GM18511 (cell line): ENCODE results near the gene CCZ1B.
"Not testable (repeated sequence)": the region's sequence is repeated elsewhere in the genome, so short reads cannot be mapped to it uniquely, and the experiment has no call there.

ENCODE experiments used
- ATAC-seq: cut with Tn5 transposase; IDR thresholded peaks from one replicate; pipeline ENCODE4 v1.9.1; 2021; ENCODE audit warnings: mild to moderate bottlenecking, moderate library complexity; ENCODE audit not compliant: unreplicated experiment

CCZ1B gene

GRCh38 chr7:6831018-6831725 lies 5.1 kb upstream of the CCZ1B start:
- no peak for ATAC-seq

- not testable (repeated sequence) for ATAC-seq
Measured at GRCh38 chr7:6830026-6830425, 4.0 kb upstream of the CCZ1B start.

GRCh38 chr7:6829616-6830015 lies 3.5 kb upstream of the CCZ1B start:
- ATAC-seq = not testable (repeated sequence)

- ATAC-seq = not testable (repeated sequence)
Measured at GRCh38 chr7:6827180-6827579, 1.1 kb upstream of the CCZ1B start.

GRCh38 chr7:6825236-6826125 lies 594 bp downstream of the CCZ1B start:
- peak; percentile 56 for ATAC-seq

GRCh38 chr7:6821622-6822021 lies 4.5 kb downstream of the CCZ1B start:
- ATAC-seq = not testable (repeated sequence)

- ATAC-seq = not testable (repeated sequence)
Measured at GRCh38 chr7:6815470-6815869, 10.6 kb downstream of the CCZ1B start.

- not testable (repeated sequence) for ATAC-seq
Measured at GRCh38 chr7:6813011-6813410, 13.1 kb downstream of the CCZ1B start.

GRCh38 chr7:6807959-6808358 lies 18.1 kb downstream of the CCZ1B start:
- ATAC-seq = not testable (repeated sequence)

GRCh38 chr7:6807393-6807918 lies 18.6 kb downstream of the CCZ1B start:
- ATAC-seq = not testable (repeated sequence)

GRCh38 chr7:6800331-6800730 lies 25.7 kb downstream of the CCZ1B start:
- not testable (repeated sequence) for ATAC-seq

- not testable (repeated sequence) for ATAC-seq
Measured at GRCh38 chr7:6799887-6800286, 26.2 kb downstream of the CCZ1B start.

GRCh38 chr7:6798047-6798446 lies 28.0 kb downstream of the CCZ1B start:
- not testable (repeated sequence) for ATAC-seq

- ATAC-seq = not testable (repeated sequence)
Measured at GRCh38 chr7:6797218-6797617, 28.9 kb downstream of the CCZ1B start.

- not testable (repeated sequence) for ATAC-seq
Measured at GRCh38 chr7:6794276-6794675, 31.8 kb downstream of the CCZ1B start.

- not testable (repeated sequence) for ATAC-seq
Measured at GRCh38 chr7:6792113-6792872, 33.8 kb downstream of the CCZ1B start.

GRCh38 chr7:6789353-6789752 lies 36.7 kb downstream of the CCZ1B start:
- not testable (repeated sequence) for ATAC-seq

GRCh38 chr7:6781581-6781980 lies 44.5 kb downstream of the CCZ1B start:
- ATAC-seq = not testable (repeated sequence)

- ATAC-seq = not testable (repeated sequence)
Measured at GRCh38 chr7:6761186-6761585, 64.9 kb downstream of the CCZ1B start.

GRCh38 chr7:6753964-6754363 lies 72.1 kb downstream of the CCZ1B start, which contains the start of gene RSPH10B2:
Gene RSPH10B2, plus strand, starts transcription at chr7:6754103. Its CDS starts 3,575 bp downstream, at chr7:6757678.
- not testable (repeated sequence) for ATAC-seq

GRCh38 chr7:6750173-6750572 lies 75.9 kb downstream of the CCZ1B start:
- not testable (repeated sequence) for ATAC-seq
